PFSK-1 (cell line): ENCODE measurements around the gene VPS16.

ENCODE experiments used
- FOXP2 ChIP-seq: optimal IDR thresholded peaks from 2 replicates; pipeline ENCODE3; 2011; ENCODE audit warnings: borderline replicate concordance, control low read depth, inconsistent platforms; ENCODE audit not compliant: insufficient read depth; ENCODE audit errors: extremely low read length, extremely low read depth
- POLR2AphosphoS5 ChIP-seq: IDR thresholded peaks from 2 replicates; pipeline ENCODE4 v1.6.1; 2012; ENCODE audit warnings: low read depth, mild to moderate bottlenecking, control low read depth, low read length, moderate library complexity
- REST ChIP-seq, 2 experiments: IDR thresholded peaks; 2 replicates each; pipeline versions ENCODE4 v1.6.1 to v1.8.0; 2011 to 2012; ENCODE audit warnings: low read depth in 2 of 2, low read length in 2 of 2, control low read depth in 1 of 2, inconsistent platforms in 1 of 2, mild to moderate bottlenecking in 1 of 2, moderate library complexity in 1 of 2; ENCODE audit not compliant: insufficient read depth in 1 of 2
- SIN3A ChIP-seq: IDR thresholded peaks from 2 replicates; pipeline ENCODE4 v1.6.1; 2012; ENCODE audit warnings: mild to moderate bottlenecking, low read length, moderate library complexity, borderline replicate concordance; ENCODE audit not compliant: insufficient read depth
- TAF1 ChIP-seq: IDR thresholded peaks from 2 replicates; pipeline ENCODE4 v1.6.1; 2012; ENCODE audit warnings: low read length, control low read depth, borderline replicate concordance; ENCODE audit not compliant: insufficient read depth

Gene VPS16

GRCh38 chr20:2836035-2836434, 4.5 kb upstream of the VPS16 start:
- TF ChIP-seq POLR2AphosphoS5 = no peak
- TF ChIP-seq SIN3A = no peak
- TF ChIP-seq REST (IDR thresholded peaks at IDR 0.05; ENCODE audit: insufficient read depth in 1 of 2, low read depth in 2 of 2, low read length in 2 of 2) = no peak
- no peak for TF ChIP-seq TAF1
- TF ChIP-seq FOXP2 = no peak

GRCh38 chr20:2837221-2837960, 3.2 kb upstream of the VPS16 start:
- no peak for TF ChIP-seq POLR2AphosphoS5
- no peak for TF ChIP-seq FOXP2
- no peak for TF ChIP-seq REST (IDR thresholded peaks at IDR 0.05; ENCODE audit: insufficient read depth in 1 of 2, low read depth in 2 of 2, low read length in 2 of 2)
- TF ChIP-seq SIN3A = no peak
- no peak for TF ChIP-seq TAF1

- TF ChIP-seq POLR2AphosphoS5 (no peak), TAF1 (no peak), SIN3A (no peak), REST (IDR thresholded peaks at IDR 0.05; ENCODE audit: insufficient read depth in 1 of 2, low read depth in 2 of 2, low read length in 2 of 2) (no peak), FOXP2 (no peak)
These were observed 2.3 kb upstream of the VPS16 start for GRCh38 chr20:2838170-2838797.

- TF ChIP-seq SIN3A (no peak), FOXP2 (no peak), TAF1 (no peak), POLR2AphosphoS5 (no peak), REST (IDR thresholded peaks at IDR 0.05; ENCODE audit: insufficient read depth in 1 of 2, low read depth in 2 of 2, low read length in 2 of 2) (no peak)
These were observed 1.5 kb upstream of the VPS16 start for GRCh38 chr20:2838847-2839671.
